H1 (cell line): ENCODE measurements around the gene IRAG1. TPM values are rescaled to one million over a fixed set of nuclear protein-coding genes. Genes with fewer than 3 reads are reported as not detected.

Experiments used
- CTCF ChIA-PET: fragments of 300-600 bp; sonication (Branson Sonifier 250); formaldehyde crosslinking; loops from one replicate; lab custom pipeline; 2021; ENCODE audit not compliant: partially characterized antibody; lab: Charles Lee
- POLR2A ChIA-PET: fragments of 300-600 bp; sonication (Branson Sonifier 250); formaldehyde crosslinking; loops from one replicate; lab custom pipeline; 2021; ENCODE audit warnings: inconsistent platforms; ENCODE audit not compliant: partially characterized antibody; lab: Charles Lee
- DNase-seq, 2 experiments: peaks; one replicate each; pipeline versions ENCODE4 v3.0.0 to v3.0.0-alpha.2; 2010 to 2022; ENCODE audit warnings: low spot score in 2 of 2, low read depth in 1 of 2, mixed read lengths in 1 of 2
- FAIRE-seq: peaks from 2 replicates; lab custom pipeline; 2011; peaks lifted over from hg19 to GRCh38; lab: Jason Lieb, UNC
- H2AFZ ChIP-seq: 2 replicates; pipeline ENCODE4 v1.8.1; 2012; ENCODE audit warnings: low read length, inconsistent platforms
- H2AK5ac ChIP-seq: 2 replicates; pipeline ENCODE4 v1.6.1; 2013; ENCODE audit warnings: low read depth, low read length
- H2BK120ac ChIP-seq: replicated peaks from 2 replicates; pipeline ENCODE3; 2013; ENCODE audit warnings: low read depth, low read length, inconsistent platforms
- H2BK12ac ChIP-seq: 2 replicates; pipeline ENCODE4 v1.6.1; 2013; ENCODE audit warnings: low read depth, low read length
- H2BK15ac ChIP-seq: 2 replicates; pipeline ENCODE4 v1.6.1; 2013; ENCODE audit warnings: low read length
- H2BK20ac ChIP-seq: 2 replicates; pipeline ENCODE4 v1.6.1; 2013; ENCODE audit warnings: low read length
- H2BK5ac ChIP-seq: 2 replicates; pipeline ENCODE4 v1.6.1; 2013; ENCODE audit warnings: low read depth, low read length
- H3K14ac ChIP-seq: 2 replicates; pipeline ENCODE4 v1.6.1; 2013; ENCODE audit warnings: inconsistent platforms; ENCODE audit not compliant: insufficient read length
- H3K18ac ChIP-seq: 2 replicates; pipeline ENCODE4 v1.6.1; 2013; ENCODE audit warnings: low read length; ENCODE audit errors: extremely low read depth
- H3K23ac ChIP-seq: 2 replicates; pipeline ENCODE4 v1.6.1; 2013; ENCODE audit warnings: inconsistent platforms; ENCODE audit not compliant: insufficient read length
- H3K23me2 ChIP-seq: 2 replicates; pipeline ENCODE4 v1.6.1; 2013; ENCODE audit warnings: low read depth, low read length
- H3K27ac ChIP-seq: 2 replicates; pipeline ENCODE4 v1.6.1; 2011; ENCODE audit warnings: low read depth, low read length, inconsistent platforms
- H3K27me3 ChIP-seq, 4 experiments: replicated peaks in 1 of 4; 1 replicate in 1 of 4; 2 replicates in 3 of 4; pipeline versions ENCODE4 v1.6.1 to v1.8.1; 2011 to 2013; ENCODE audit warnings: low read length in 3 of 4, mild to moderate bottlenecking in 3 of 4, inconsistent platforms in 2 of 4, mixed read lengths in 2 of 4, moderate library complexity in 1 of 4; ENCODE audit not compliant: control insufficient read depth in 3 of 4, insufficient read depth in 3 of 4; ENCODE audit errors: extremely low read depth in 1 of 4
- H3K36me3 ChIP-seq, 4 experiments: 2 replicates each; pipeline versions ENCODE4 v1.6.1 to v1.8.1; 2011 to 2013; ENCODE audit warnings: mild to moderate bottlenecking in 4 of 4, low read length in 3 of 4, moderate library complexity in 2 of 4, control low read depth in 1 of 4, inconsistent platforms in 1 of 4; ENCODE audit not compliant: insufficient read depth in 4 of 4, control insufficient read depth in 2 of 4
- H3K4ac ChIP-seq: replicated peaks from 2 replicates; pipeline ENCODE3; 2013; ENCODE audit warnings: low read length, low read depth, mixed read lengths, inconsistent platforms; ENCODE audit not compliant: insufficient read length
- H3K4me1 ChIP-seq, 4 experiments: replicated peaks in 1 of 4; 1 replicate in 1 of 4; 2 replicates in 3 of 4; pipeline versions ENCODE4 v1.6.1 to v1.8.1; 2011 to 2013; ENCODE audit warnings: low read length in 3 of 4, inconsistent platforms in 2 of 4, mixed read lengths in 1 of 4; ENCODE audit not compliant: insufficient read depth in 4 of 4, control insufficient read depth in 3 of 4
- H3K4me2 ChIP-seq, 2 experiments: 2 replicates each; pipeline versions ENCODE4 v1.6.1 to v1.8.1; 2011 to 2013; ENCODE audit warnings: low read depth in 2 of 2, low read length in 2 of 2, control low read depth in 1 of 2, inconsistent platforms in 1 of 2, mild to moderate bottlenecking in 1 of 2; ENCODE audit not compliant: insufficient read depth in 1 of 2
- H3K4me3 ChIP-seq, 4 experiments: fragments of 200-600, 300-600 bp in 1 of 4; sonication (generic), shearing (Covaris generic), sonication (Bioruptor Twin) in 1 of 4; 2 replicates each; pipeline versions ENCODE4 v1.5.1 to v1.8.1; 2011 to 2016; ENCODE audit warnings: low read length in 4 of 4, low read depth in 3 of 4, control low read depth in 2 of 4, inconsistent platforms in 2 of 4, mild to moderate bottlenecking in 2 of 4, mixed read lengths in 1 of 4, moderate library complexity in 1 of 4; ENCODE audit not compliant: insufficient read depth in 2 of 4; ENCODE audit errors: extremely low read depth in 1 of 4
- H3K56ac ChIP-seq: replicated peaks from 2 replicates; pipeline ENCODE3; 2013; ENCODE audit warnings: low read depth, mild to moderate bottlenecking, mixed read lengths, low read length, inconsistent platforms; ENCODE audit not compliant: insufficient read length
- H3K79me1 ChIP-seq: 2 replicates; pipeline ENCODE4 v1.6.1; 2013; ENCODE audit warnings: low read depth, low read length, control low read depth
- H3K79me2 ChIP-seq, 2 experiments: 2 replicates each; pipeline versions ENCODE4 v1.6.1 to v1.8.1; 2012 to 2013; ENCODE audit warnings: low read length in 2 of 2, mild to moderate bottlenecking in 2 of 2, inconsistent platforms in 1 of 2; ENCODE audit not compliant: insufficient read depth in 2 of 2, control insufficient read depth in 1 of 2
- H3K9ac ChIP-seq, 4 experiments: replicated peaks in 1 of 4; 1 replicate in 1 of 4; 2 replicates in 3 of 4; pipeline versions ENCODE4 v1.6.1 to v1.8.1; 2011 to 2013; ENCODE audit warnings: low read depth in 3 of 4, low read length in 3 of 4, control low read depth in 2 of 4, mild to moderate bottlenecking in 2 of 4, moderate library complexity in 2 of 4, inconsistent platforms in 1 of 4; ENCODE audit errors: extremely low read depth in 1 of 4
- H3K9me3 ChIP-seq, 2 experiments: 2 replicates each; pipeline versions ENCODE4 v1.6.1 to v1.8.1; 2012 to 2013; ENCODE audit warnings: mild to moderate bottlenecking in 2 of 2, moderate library complexity in 2 of 2, control low read depth in 1 of 2, inconsistent platforms in 1 of 2, low read depth in 1 of 2, low read length in 1 of 2, mixed read lengths in 1 of 2; ENCODE audit not compliant: insufficient read depth in 2 of 2
- H4K20me1 ChIP-seq, 2 experiments: replicated peaks in 1 of 2; 2 replicates each; pipeline versions ENCODE3 to v1.8.1; 2011 to 2013; ENCODE audit warnings: inconsistent platforms in 2 of 2, low read length in 2 of 2, mild to moderate bottlenecking in 1 of 2; ENCODE audit not compliant: insufficient read depth in 2 of 2, control insufficient read depth in 1 of 2
- H4K5ac ChIP-seq: 2 replicates; pipeline ENCODE4 v1.6.1; 2013; ENCODE audit warnings: low read length, low read depth, mixed read lengths, inconsistent platforms; ENCODE audit not compliant: insufficient read length
- H4K8ac ChIP-seq: 2 replicates; pipeline ENCODE4 v1.8.0; 2013; ENCODE audit warnings: mild to moderate bottlenecking, moderate library complexity, low read length, inconsistent platforms; ENCODE audit not compliant: insufficient read depth; ENCODE audit errors: extremely low read depth
- H4K91ac ChIP-seq: replicated peaks from 2 replicates; pipeline ENCODE3; 2013; ENCODE audit warnings: low read length, mixed read lengths, inconsistent platforms; ENCODE audit not compliant: insufficient read length
- MAFK ChIP-seq: IDR thresholded peaks from 2 replicates; pipeline ENCODE4 v1.6.1; 2012; ENCODE audit warnings: low read depth, mild to moderate bottlenecking, improper control_type of control experiment, low read length
- NRF1 ChIP-seq: IDR thresholded peaks from 2 replicates; pipeline ENCODE4 v1.6.1; 2011; ENCODE audit warnings: mild to moderate bottlenecking, low read depth, low read length, improper control_type of control experiment
- WGBS, 2 experiments: shearing (Covaris generic) in 1 of 2; methylation state at CpG; one replicate each; pipeline versions ENCODE4 v1.1.6 to v1.1.7; 2013 to 2015; ENCODE audit warnings: low lambda C conversion rate in 2 of 2, mixed read lengths in 2 of 2, inconsistent platforms in 1 of 2, low coverage in 1 of 2, missing lambda C conversion rate in 1 of 2; ENCODE audit not compliant: insufficient replicate concordance in 2 of 2, insufficient coverage in 1 of 2, insufficient read length in 1 of 2; ENCODE audit errors: extremely low coverage in 1 of 2, missing lambda C conversion rate in 1 of 2; 5-methylcytosine and 5-hydroxymethylcytosine counted together
- polyA plus RNA-seq, 7 experiments: library from polyadenylated mRNA; depleted of rRNA in 3 of 7; stranded (reverse) in 5 of 7; unstranded in 2 of 7; fragments of >200 nt in 5 of 7; fragments of 200-250 nt in 2 of 7; gene quantifications; 1 replicate in 5 of 7; 2 replicates in 1 of 7; 4 replicates in 1 of 7; pipeline versions ENCODE4 v1.2.1 to v1.2.3, GENCODE V29; 2011 to 2013; ENCODE audit warnings: missing spikeins in 2 of 7, mixed read lengths in 2 of 7
- total RNA-seq: library from RNA; stranded (reverse); fragmentation: NEBNext Ultra II Directional; extraction: Animal tissue kit (Norgen Biotek cat#: 25700); gene quantifications from 2 replicates; pipeline ENCODE4 v1.2.1, GENCODE V29; 2021

IRAG1 gene
- total and polyA plus RNA-seq, 2 of the 8 experiments (the other 6 are each of a cell fraction or from before 2014, with no cell fraction given) = 1.8 to 2.7 TPM

DNA sequence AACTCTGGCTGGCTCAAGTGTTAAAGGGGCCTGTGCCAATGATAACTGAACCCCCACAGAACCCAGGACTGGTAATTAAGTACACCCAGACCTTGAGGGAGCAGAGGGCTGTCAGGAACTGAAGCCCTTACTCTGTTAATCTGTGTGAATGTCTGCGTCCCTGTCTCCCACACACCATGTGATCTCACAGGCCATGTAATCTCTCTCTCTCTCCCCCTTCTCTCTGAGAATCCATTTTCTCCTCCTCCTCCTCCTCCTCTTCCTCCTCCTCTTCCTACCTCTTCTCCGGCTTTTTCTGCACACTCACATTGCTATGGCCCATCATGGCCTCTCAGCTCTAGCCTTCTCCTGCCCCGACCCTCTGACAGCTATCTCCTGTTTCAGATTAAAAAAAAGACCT is 14.6 kb upstream of the IRAG1 start:
- TF ChIP-seq MAFK (no peak), NRF1 (no peak)
- ChIA-PET CTCF (interaction anchor here (0.6 to 4.7 kb wide), 8 partner anchors 10 to 984 kb away, joined by 3 to 19 read pairs (median 4); partner anchors contain the start of gene IRAG1), POLR2A (no interaction called here)
- no peak overlapping the region for H3K56ac ChIP-seq
- no peaks in the 10 kb centered on the region for H3K23me2 ChIP-seq
- DNase-seq = no peak
- H2AK5ac ChIP-seq = no peak overlapping the region
- no peak overlapping the region for H2BK15ac ChIP-seq
- H2AFZ ChIP-seq = no peak overlapping the region
- no peak overlapping the region for H3K4me3 ChIP-seq
- H3K79me2 ChIP-seq = no peaks in the 10 kb centered on the region
- H4K5ac ChIP-seq = no peak overlapping the region
- no peak overlapping the region for H3K23ac ChIP-seq
- no peak overlapping the region for H4K8ac ChIP-seq
- H4K91ac ChIP-seq = no peak overlapping the region
- no peak overlapping the region for H3K9ac ChIP-seq
- no peaks in the 10 kb centered on the region for H3K9me3 ChIP-seq
- H3K4me2 ChIP-seq = no peak overlapping the region
- H2BK20ac ChIP-seq = no peak overlapping the region
- H2BK5ac ChIP-seq = no peak overlapping the region
- 83% methylated on average over 3 of the region's 3 CpGs; no CpG with 5 or more reads in 1 of the 2 experiments for WGBS, 2 experiments
- H3K27me3 ChIP-seq = no peaks in the 10 kb centered on the region
- H3K27ac ChIP-seq = no peak overlapping the region
- H3K79me1 ChIP-seq = no peaks in the 10 kb centered on the region
- FAIRE-seq = no peak
- H2BK12ac ChIP-seq = no peak overlapping the region
- H3K4me1 ChIP-seq = no peaks in the 10 kb centered on the region
- no peak overlapping the region for H2BK120ac ChIP-seq
- no peak overlapping the region for H3K4ac ChIP-seq
- no peak overlapping the region for H3K18ac ChIP-seq
- no peaks in the 10 kb centered on the region for H4K20me1 ChIP-seq
- no peaks in the 10 kb centered on the region for H3K36me3 ChIP-seq
- H3K14ac ChIP-seq = no peak overlapping the region
